22Rv1 (cell line): ENCODE results near the gene PADI3.

Experiments
- CTCF ChIP-seq: fragments of 450-650 bp; IDR thresholded peaks from 2 replicates; pipeline ENCODE4 v1.5.1; 2017; ENCODE audit warnings: mild to moderate bottlenecking
- ZFX ChIP-seq: fragments of 450-650 bp; IDR thresholded peaks from 2 replicates; pipeline ENCODE4 v1.6.1; 2017; ENCODE audit warnings: antibody characterized with exemption, borderline replicate concordance

DNA sequence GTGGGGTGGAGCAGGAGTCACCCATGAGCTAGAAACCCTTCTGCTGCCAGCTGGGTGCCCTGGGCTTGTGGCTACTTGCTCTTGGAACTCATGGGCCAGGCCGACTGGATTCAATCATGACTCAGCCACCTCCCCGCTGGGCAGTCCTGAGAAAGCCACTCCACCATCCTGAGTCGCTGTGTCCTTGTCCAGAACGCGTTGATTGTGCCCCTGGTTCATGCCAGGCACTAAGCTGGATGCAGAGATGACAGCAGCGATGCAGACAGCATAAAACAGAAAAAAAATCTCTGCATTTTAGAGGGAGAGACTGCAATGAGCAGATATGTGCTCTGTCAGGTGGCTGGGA lies 33.4 kb upstream of the PADI3 start:
- TF ChIP-seq CTCF = no peak
- TF ChIP-seq ZFX = no peak
